ENCODE results near the gene ART3. TPM values are rescaled to one million over a fixed set of nuclear protein-coding genes. Genes with fewer than 3 reads are reported as not detected.

The ART3 gene
- total and polyA plus RNA-seq, 2 of the 8 experiments (the other 6 are each of a cell fraction or from before 2014, with no cell fraction given) = 0.21 to 0.63 TPM

DNA sequence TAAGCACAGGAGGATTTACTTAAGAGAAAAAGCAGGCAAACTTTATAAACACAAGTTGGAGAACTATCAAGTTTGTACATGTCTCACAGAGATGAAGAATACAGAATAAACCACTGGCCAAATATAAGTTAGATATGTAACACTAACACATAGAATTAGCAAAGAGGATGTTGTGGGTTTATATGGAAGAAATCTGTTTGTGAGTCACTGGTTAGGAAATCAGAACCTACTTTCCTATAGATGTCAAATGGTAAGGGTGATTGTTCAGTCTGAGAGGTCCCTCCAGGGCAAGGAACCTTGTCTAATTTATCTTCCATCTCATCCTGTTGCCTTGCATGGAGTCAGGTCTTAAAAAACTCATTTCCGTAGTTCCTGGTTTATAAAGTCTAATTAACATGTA lies 14.8 kb upstream of the ART3 start (continued):
- TF ChIP-seq NANOG (IDR thresholded peaks at IDR 0.05; ENCODE audit: insufficient read depth, low read depth, low read length, poor library complexity, severe bottlenecking) (no peak), RBBP5 (IDR thresholded peaks at IDR 0.05; ENCODE audit: borderline replicate concordance, low read depth, low read length) (no peak), SP1 (IDR thresholded peaks at IDR 0.05; ENCODE audit: low read depth, low read length) (no peak), BCL11A (IDR thresholded peaks at IDR 0.05; ENCODE audit: low read depth in 2 of 2, low read length in 2 of 2) (no peak), EP300 (IDR thresholded peaks at IDR 0.05; ENCODE audit: borderline replicate concordance in 1 of 2, low read depth in 2 of 2, low read length in 2 of 2) (no peak), TEAD4 (IDR thresholded peaks at IDR 0.05; ENCODE audit: low read depth, low read length) (no peak), MAFK (IDR thresholded peaks at IDR 0.05; ENCODE audit: low read depth, low read length) (no peak)
